NCI-H2171 (cell line): ENCODE measurements around the gene CSH1.
"Not testable (repeated sequence)": the region's sequence is repeated elsewhere in the genome, so short reads cannot be mapped to it uniquely, and the experiment has no call there.

Experiments
- DNase-seq: peaks from one replicate; lab custom pipeline; 2025; lab: John Stamatoyannopoulos, UW

CSH1 gene

DNA sequence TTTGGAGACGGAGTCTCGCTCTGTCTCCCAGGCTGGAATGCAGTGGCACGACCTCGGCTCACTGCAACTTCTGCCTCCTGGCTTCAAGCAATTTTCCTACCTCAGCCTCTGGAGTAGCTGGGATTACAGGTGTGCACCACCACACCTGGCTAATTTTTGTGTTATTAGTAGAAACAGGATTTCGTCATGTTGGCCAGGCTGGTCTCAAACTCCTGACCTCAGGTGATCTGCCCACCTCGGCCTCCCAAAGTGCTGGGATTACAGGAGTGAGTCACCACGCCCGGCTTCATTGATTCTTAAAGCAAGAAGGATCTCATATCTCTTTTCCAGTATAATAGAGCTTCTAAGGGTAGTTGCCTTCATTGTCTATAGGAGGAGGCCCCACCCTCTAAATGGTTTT lies 8.4 kb upstream of the CSH1 start:
- not testable (repeated sequence) for DNase-seq

DNA sequence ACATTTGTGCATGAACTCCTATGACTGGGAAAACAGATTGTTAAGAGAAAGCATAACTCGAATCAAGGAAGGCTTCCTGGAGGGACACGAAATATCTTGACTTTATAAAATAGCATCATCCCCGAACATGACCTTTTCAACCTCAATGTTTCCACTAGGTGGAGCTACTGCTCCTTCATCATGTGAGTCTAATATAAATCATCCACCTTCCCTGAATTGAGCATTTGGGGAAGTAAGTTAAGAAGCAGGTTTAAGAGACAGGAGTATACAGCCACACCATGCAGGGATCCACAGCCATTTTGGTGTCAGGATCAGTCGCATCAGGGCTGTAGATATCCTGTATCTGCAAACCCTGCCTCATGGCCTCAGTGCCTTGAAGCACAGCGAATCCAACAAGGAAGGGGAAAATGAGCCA lies 7.4 kb upstream of the CSH1 start:
- DNase-seq, result not testable (repeated sequence)

- peak; percentile 45 for DNase-seq
These were observed 5.6 kb upstream of the CSH1 start for GRCh38 chr17:63901971-63902370.

DNA sequence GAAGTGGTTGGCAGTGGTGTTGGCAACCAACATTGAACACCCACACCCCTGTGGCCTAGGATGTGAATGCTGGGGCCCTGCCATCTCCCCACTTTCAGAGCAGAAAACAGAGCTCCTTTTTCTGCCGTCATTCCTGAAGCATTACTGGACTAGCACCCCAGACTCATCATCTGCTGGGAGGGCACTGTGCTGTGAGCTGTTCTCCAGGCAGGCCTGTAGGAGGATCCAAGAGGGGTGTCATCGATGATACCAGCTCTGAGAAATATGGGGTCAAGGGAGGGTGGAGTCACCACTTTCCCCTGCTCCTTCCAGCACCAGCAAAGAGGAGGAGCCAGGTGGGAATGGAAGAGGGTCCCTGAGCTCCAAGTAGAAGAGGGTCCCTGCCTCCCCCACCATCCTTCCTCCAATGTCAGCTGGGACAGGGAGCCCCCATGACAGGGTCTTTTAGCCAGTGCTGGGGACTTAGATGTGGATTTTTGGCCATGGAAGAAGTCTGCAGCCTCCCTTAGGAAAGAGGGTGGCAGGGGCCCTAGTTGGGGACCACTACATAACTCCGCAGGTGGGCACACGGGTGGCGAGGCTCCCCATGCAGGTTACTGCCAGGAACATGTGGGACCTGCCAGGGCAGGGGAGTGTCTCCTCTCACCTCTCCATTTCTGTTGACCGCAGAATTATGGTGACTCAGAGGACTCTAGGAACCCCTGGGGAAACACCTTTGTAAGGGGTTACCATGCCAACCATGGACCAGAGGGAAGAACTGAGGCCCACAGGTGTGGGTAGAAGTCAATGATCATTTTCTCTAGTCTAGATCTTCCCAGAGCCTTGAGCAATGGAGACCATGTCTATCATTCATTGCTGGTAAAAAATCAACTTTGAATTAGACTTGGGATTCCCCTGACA lies 2.8 kb upstream of the CSH1 start:
- not testable (repeated sequence) for DNase-seq

GRCh38 chr17:63894821-63895220 lies 1.6 kb downstream of the CSH1 start:
- not testable (repeated sequence) for DNase-seq

DNA sequence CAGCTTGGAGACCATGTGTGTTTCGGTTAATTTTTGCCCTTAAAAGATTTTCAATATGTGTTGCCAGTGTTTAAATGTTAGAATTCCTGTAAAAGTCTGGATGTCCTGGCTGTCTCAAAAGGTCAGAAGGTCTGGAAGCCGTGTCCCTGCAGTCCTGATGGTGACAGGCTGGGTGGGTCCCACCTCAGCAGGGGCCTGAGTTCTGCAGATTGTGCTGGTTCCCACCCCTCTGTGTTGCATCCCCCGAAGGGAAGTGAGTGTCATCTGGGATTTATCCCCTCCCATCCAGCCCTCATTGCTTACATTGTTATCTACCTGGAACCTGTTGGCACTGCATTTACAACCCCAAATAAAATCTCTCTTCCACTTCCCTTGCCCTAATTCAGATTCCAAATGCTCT lies 2.4 kb downstream of the CSH1 start:
- not testable (repeated sequence) for DNase-seq

- DNase-seq, result not testable (repeated sequence)
These were observed 3.9 kb downstream of the CSH1 start for GRCh38 chr17:63892316-63893037.

DNA sequence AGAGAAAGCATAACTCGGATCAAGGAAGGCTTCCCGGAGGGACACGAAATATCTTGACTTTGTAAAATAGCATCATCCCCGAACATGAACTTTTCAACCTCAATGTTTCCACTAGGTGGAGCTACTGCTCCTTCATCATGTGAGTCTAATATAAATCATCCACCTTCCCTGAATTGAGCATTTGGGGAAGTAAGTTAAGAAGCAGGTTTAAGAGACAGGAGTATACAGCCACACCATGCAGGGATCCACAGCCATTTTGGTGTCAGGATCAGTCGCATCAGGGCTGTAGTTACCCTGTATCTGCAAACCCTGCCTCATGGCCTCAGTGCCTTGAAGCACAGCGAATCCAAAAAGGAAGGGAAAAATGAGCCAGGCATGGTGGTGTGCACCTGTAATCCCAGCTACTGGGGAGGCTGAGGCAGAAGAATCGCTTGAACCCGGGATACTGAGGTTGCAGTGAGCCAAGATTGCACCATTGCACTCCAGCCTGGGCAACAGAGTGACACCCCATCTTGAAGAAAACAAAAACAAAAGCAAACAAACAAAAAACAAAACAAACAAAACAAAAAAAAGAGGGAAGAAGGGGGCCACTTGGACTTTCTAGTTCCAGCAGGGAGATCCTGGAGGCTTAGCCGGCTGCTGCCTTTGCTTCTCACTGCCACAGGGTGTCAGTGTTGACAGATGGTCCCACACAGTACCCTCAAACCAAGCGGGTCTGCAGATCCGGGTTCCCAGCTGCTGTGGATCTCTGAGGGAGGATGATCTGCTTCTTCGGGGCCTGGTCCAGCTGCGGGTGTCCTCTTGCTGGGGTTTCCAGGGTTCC lies 7.1 kb downstream of the CSH1 start:
- DNase-seq, result peak; percentile 18

GRCh38 chr17:63885119-63885518 lies 11.3 kb downstream of the CSH1 start:
- not testable (repeated sequence) for DNase-seq

DNA sequence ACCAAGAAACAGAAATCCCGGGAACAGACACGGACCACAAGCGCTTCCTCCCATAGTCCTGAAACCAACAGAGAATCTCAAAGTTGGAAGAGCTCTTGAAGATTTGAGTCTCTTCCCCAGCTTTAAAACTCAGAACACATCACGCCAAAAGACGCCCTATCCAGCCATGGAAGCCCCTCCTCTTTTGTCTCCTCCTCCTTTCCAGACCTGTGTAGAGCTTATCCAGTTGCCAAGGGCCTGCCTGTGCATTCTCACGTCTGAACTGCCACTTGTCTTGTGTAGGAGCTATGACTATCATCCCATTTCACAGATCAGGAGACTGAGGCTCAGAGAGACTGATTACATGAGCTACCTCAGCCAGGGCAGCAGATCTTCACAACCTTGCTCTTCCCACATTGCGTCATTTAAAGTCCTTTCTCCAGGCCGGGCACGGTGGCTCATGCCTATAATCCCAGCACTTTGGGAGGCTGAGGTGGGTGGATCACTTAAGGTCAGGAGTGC lies 13.7 kb downstream of the CSH1 start:
- DNase-seq, result not testable (repeated sequence)

GRCh38 chr17:63881935-63882601 lies 14.3 kb downstream of the CSH1 start, which contains the start of gene GH2:
GH2 (minus strand) TSS chr17:63881944; CDS start chr17:63881801, 143 bp downstream.
- DNase-seq, result no peak

GRCh38 chr17:63881337-63881736 lies 15.0 kb downstream of the CSH1 start:
- not testable (repeated sequence) for DNase-seq

- no peak for DNase-seq
These were observed 15.7 kb downstream of the CSH1 start for GRCh38 chr17:63880706-63881105.

DNA sequence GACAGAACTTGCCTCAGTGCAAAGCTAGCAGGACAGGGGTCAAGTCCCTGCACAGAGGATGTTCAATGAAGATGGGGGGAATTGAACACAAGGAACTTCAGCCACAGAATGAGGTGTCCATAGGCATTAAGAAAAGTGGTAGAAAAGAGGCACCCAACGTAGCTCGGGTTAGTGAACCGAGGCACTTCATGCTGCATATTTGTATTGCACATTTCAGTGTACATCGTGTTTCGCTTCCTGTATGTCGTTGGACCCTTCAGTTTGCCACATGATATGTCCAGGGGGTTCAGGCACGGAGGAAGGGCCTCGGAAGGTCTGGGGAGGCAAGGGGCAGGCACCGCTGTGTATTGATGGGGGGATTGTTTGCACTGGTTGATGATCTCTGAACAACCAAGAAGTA lies 18.0 kb downstream of the CSH1 start:
- not testable (repeated sequence) for DNase-seq

- not testable (repeated sequence) for DNase-seq
These were observed 21.7 kb downstream of the CSH1 start for GRCh38 chr17:63874693-63875092.

- not testable (repeated sequence) for DNase-seq
These were observed 22.2 kb downstream of the CSH1 start for GRCh38 chr17:63874061-63874626.

- not testable (repeated sequence) for DNase-seq
These were observed 22.8 kb downstream of the CSH1 start, which contains the start of gene CSH2 for GRCh38 chr17:63873577-63873976. CSH2 (minus strand) TSS chr17:63873677; CDS start chr17:63873614, 63 bp downstream.

DNA sequence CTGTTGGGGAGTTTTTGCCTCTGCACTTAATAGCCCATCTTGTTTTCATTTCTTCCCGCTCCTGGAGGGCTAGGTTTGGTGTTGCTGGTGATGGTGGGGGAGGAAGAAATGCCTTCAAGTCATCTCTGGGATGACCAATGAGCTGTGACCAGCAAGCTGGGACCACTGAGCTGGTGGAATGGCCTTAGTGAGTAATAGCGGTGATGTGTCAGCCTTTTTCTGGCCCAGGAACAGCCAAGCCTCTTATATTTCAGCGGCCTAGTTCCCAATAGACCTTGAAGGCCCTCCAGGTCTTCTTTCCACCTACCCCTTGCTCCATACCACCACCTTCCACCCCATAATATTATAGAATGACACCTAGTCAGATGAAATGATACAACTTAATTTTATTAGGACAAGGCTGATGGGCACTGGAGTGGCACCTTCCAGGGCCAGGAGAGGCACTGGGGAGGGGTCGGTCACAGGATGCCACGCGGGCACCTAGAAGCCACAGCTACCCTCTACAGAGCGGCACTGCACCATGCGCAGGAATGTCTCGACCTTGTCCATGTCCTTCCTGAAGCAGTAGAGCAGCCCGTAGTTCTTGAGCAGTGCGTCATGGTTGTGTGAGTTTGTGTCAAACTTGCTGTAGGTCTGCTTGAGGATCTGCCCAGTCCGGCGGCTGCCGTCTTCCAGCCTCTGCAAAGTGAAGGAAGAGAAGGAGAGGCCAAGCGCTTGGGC lies 24.6 kb downstream of the CSH1 start:
- not testable (repeated sequence) for DNase-seq

DNA sequence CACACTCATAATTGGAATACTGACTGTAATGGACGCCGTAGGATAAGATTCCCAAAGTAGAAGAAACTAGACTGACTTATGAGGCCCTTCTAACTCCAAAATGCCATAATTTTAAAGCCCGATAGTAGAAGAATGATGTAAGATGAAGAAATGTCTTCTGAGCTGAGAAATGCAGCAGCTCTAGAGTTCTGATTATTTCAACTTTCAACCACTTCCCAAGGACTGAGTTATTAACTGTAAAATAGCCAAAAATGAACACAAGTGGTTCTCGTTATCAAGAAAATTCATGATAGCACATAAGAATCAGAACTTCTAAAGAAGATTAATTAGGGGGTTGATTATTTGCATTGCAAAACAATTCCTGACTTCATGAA lies 26.1 kb downstream of the CSH1 start:
- DNase-seq, result not testable (repeated sequence)
